WTC11 (cell line): ENCODE measurements around the gene CIP2A. TPM values are rescaled to one million over a fixed set of nuclear protein-coding genes. Genes with fewer than 3 reads are reported as not detected.

Experiments
- ATAC-seq: fragments of 200-7000 bp; cut with Tn5 transposase; 2 replicates; pipeline ENCODE4 v1.10.0; 2021; ENCODE audit warnings: mild to moderate bottlenecking, moderate library complexity
- CTCF ChIA-PET: fragments of 300-600 bp; sonication (Branson Sonifier 250); formaldehyde crosslinking; loops from one replicate; lab custom pipeline; 2021; ENCODE audit warnings: antibody characterized with exemption; lab: Charles Lee
- POLR2A ChIA-PET: fragments of 350-600 bp; sonication (Branson Sonifier 250); formaldehyde crosslinking; loops from one replicate; lab custom pipeline; 2021; ENCODE audit warnings: antibody characterized with exemption; lab: Charles Lee
- DNase-seq: peaks from one replicate; pipeline ENCODE4 v3.0.0; 2021; ENCODE audit warnings: low spot score
- H3K27ac Mint-ChIP-seq: 2 replicates; pipeline ENCODE4 v1.8.0; 2021; ENCODE audit warnings: mixed read lengths
- H3K27me3 Mint-ChIP-seq: 2 replicates; pipeline ENCODE4 v1.8.0; 2021; ENCODE audit warnings: low read depth, mild to moderate bottlenecking, moderate library complexity, mixed read lengths
- H3K36me3 Mint-ChIP-seq: 2 replicates; pipeline ENCODE4 v1.8.0; 2021; ENCODE audit warnings: mixed read lengths
- H3K4me1 Mint-ChIP-seq: 2 replicates; pipeline ENCODE4 v1.8.0; 2022; ENCODE audit warnings: mixed read lengths
- H3K4me3 Mint-ChIP-seq: 2 replicates; pipeline ENCODE4 v1.8.0; 2021; ENCODE audit warnings: mild to moderate bottlenecking, moderate library complexity, mixed read lengths
- H3K9me3 Mint-ChIP-seq: 2 replicates; pipeline ENCODE4 v1.8.0; 2021; ENCODE audit warnings: mixed read lengths
- ARID4B ChIP-seq: sonication (generic); formaldehyde crosslinking; IDR thresholded peaks from 2 replicates; pipeline ENCODE4 v1.8.0; 2023; ENCODE audit warnings: missing genetic modification reagents, mild to moderate bottlenecking, borderline replicate concordance
- CBFB ChIP-seq: sonication (generic); formaldehyde crosslinking; IDR thresholded peaks from 2 replicates; pipeline ENCODE4 v1.8.1; 2022; ENCODE audit warnings: mild to moderate bottlenecking, low read depth, missing genetic modification reagents
- CREB1 ChIP-seq: sonication (generic); formaldehyde crosslinking; IDR thresholded peaks from 2 replicates; pipeline ENCODE4 v1.8.0; 2023; ENCODE audit warnings: mild to moderate bottlenecking, missing genetic modification reagents
- CTCF ChIP-seq: fragments of 200-600 bp; IDR thresholded peaks from 2 replicates; pipeline ENCODE4 v1.8.0; 2022; ENCODE audit warnings: antibody characterized with exemption
- E2F1 ChIP-seq: sonication (generic); formaldehyde crosslinking; IDR thresholded peaks from 2 replicates; pipeline ENCODE4 v1.8.0; 2022; ENCODE audit warnings: mild to moderate bottlenecking, missing genetic modification reagents
- E2F4 ChIP-seq: sonication (generic); formaldehyde crosslinking; IDR thresholded peaks from 2 replicates; pipeline ENCODE4 v1.8.1; 2022; ENCODE audit warnings: low read depth, mild to moderate bottlenecking, moderate library complexity, missing genetic modification reagents, borderline replicate concordance
- ELF4 ChIP-seq: sonication (generic); formaldehyde crosslinking; IDR thresholded peaks from 2 replicates; pipeline ENCODE4 v1.8.1; 2022; ENCODE audit warnings: low read depth, mild to moderate bottlenecking, moderate library complexity, missing genetic modification reagents
- EMX1 ChIP-seq: fragments of 250-450 bp; sonication (Bioruptor Pico); IDR thresholded peaks from 2 replicates; pipeline ENCODE4 v1.8.0; 2021; ENCODE audit warnings: mild to moderate bottlenecking
- FOXJ3 ChIP-seq: sonication (generic); formaldehyde crosslinking; IDR thresholded peaks from 2 replicates; pipeline ENCODE4 v1.9.0; 2021; ENCODE audit warnings: missing genetic modification reagents, mild to moderate bottlenecking, borderline replicate concordance
- HMGXB4 ChIP-seq: sonication (generic); formaldehyde crosslinking; IDR thresholded peaks from 2 replicates; pipeline ENCODE4 v1.8.1; 2023; ENCODE audit warnings: mild to moderate bottlenecking, moderate library complexity, missing genetic modification reagents
- IRF1 ChIP-seq: sonication (generic); formaldehyde crosslinking; IDR thresholded peaks from 2 replicates; pipeline ENCODE4 v1.8.0; 2023; ENCODE audit warnings: missing genetic modification reagents
- KAT7 ChIP-seq: sonication (generic); formaldehyde crosslinking; IDR thresholded peaks from 2 replicates; pipeline ENCODE4 v1.8.1; 2023; ENCODE audit warnings: missing genetic modification reagents, mild to moderate bottlenecking, borderline replicate concordance
- MAX ChIP-seq: sonication (generic); formaldehyde crosslinking; IDR thresholded peaks from 2 replicates; pipeline ENCODE4 v1.8.0; 2022; ENCODE audit warnings: mild to moderate bottlenecking, missing genetic modification reagents
- OVOL2 ChIP-seq: fragments of 250-450 bp; sonication (Bioruptor Pico); IDR thresholded peaks from 2 replicates; pipeline ENCODE4 v1.9.0; 2021; ENCODE audit warnings: mild to moderate bottlenecking, borderline replicate concordance
- RORB ChIP-seq: fragments of 250-450 bp; sonication (Bioruptor Pico); IDR thresholded peaks from 2 replicates; pipeline ENCODE4 v1.9.0; 2021; ENCODE audit warnings: mild to moderate bottlenecking
- TP53 ChIP-seq: sonication (generic); formaldehyde crosslinking; IDR thresholded peaks from 2 replicates; pipeline ENCODE4 v1.8.1; 2023; ENCODE audit warnings: mild to moderate bottlenecking, missing genetic modification reagents
- ZMAT4 ChIP-seq: fragments of 250-450 bp; sonication (Bioruptor Pico); IDR thresholded peaks from 2 replicates; pipeline ENCODE4 v1.9.0; 2021; ENCODE audit warnings: mild to moderate bottlenecking
- ZNF416 ChIP-seq: fragments of 250-450 bp; sonication (Bioruptor Pico); IDR thresholded peaks from 2 replicates; pipeline ENCODE4 v1.9.0; 2021; ENCODE audit warnings: mild to moderate bottlenecking, inconsistent platforms
- ZNF512 ChIP-seq: sonication (generic); formaldehyde crosslinking; IDR thresholded peaks from 2 replicates; pipeline ENCODE4 v1.8.1; 2022; ENCODE audit warnings: missing genetic modification reagents, borderline replicate concordance
- ZSCAN18 ChIP-seq: fragments of 250-450 bp; sonication (Bioruptor Pico); IDR thresholded peaks from 2 replicates; pipeline ENCODE4 v2.1.2; 2022; ENCODE audit warnings: mild to moderate bottlenecking, moderate library complexity
- total RNA-seq: library from RNA; stranded (reverse); gene quantifications from 3 replicates; pipeline ENCODE4 v1.2.3, GENCODE V29; 2021

The CIP2A gene
- total RNA-seq, 1 experiment from 2014 or later: 32.8 TPM

- H3K4me3 Mint-ChIP-seq: no peak overlapping the region
- no peak for DNase-seq
- TF ChIP-seq RORB (CRISPR knock-in tag) (no peak), ZNF512 (CRISPR knock-in tag) (no peak), OVOL2 (CRISPR knock-in tag) (no peak), HMGXB4 (CRISPR knock-in tag) (no peak), CBFB (CRISPR knock-in tag) (no peak), ZNF416 (no peak), E2F4 (no peak), IRF1 (CRISPR knock-in tag) (no peak), MAX (CRISPR knock-in tag) (no peak), CREB1 (no peak), KAT7 (no peak)
- TF ChIP-seq, all 79 proteins: peak for 0
- ATAC-seq: no peak
- Mint-ChIP-seq H3K27ac (no peak overlapping the region), H3K4me1 (no peaks in the 10 kb centered on the region), H3K9me3 (peaks cover 10% of the 10 kb centered on the region), H3K36me3 (peaks cover 29% of the 10 kb centered on the region), H3K27me3 (no peaks in the 10 kb centered on the region)
- POLR2A ChIA-PET: interaction anchor here (0.6 to 1.0 kb wide), 2 partner anchors 53 to 69 kb away, joined by 3 read pairs; no protein-coding TSS in a partner anchor
- CTCF ChIA-PET: no interaction called here
These were observed 42.5 kb downstream of the CIP2A start for GRCh38 chr3:108546692-108547091.

- ChIA-PET CTCF (no interaction called here), POLR2A (interaction anchor here (0.6 to 1.0 kb wide), 2 partner anchors 52 to 68 kb away, joined by 3 read pairs; no protein-coding TSS in a partner anchor)
- no peaks in the 10 kb centered on the region for H3K27me3 Mint-ChIP-seq
- H3K27ac Mint-ChIP-seq: no peak overlapping the region
- H3K4me3 Mint-ChIP-seq: no peak overlapping the region
- H3K4me1 Mint-ChIP-seq: no peaks in the 10 kb centered on the region
- peaks cover 26% of the 10 kb centered on the region for H3K36me3 Mint-ChIP-seq
- DNase-seq (no peak), ATAC-seq (no peak)
- peaks cover 10% of the 10 kb centered on the region for H3K9me3 Mint-ChIP-seq
- TF ChIP-seq RORB (CRISPR knock-in tag) (no peak), CTCF (no peak), FOXJ3 (CRISPR knock-in tag) (no peak), ZMAT4 (no peak), TP53 (CRISPR knock-in tag) (no peak), ZSCAN18 (no peak), EMX1 (no peak), ELF4 (CRISPR knock-in tag) (no peak), MAX (CRISPR knock-in tag) (no peak), ARID4B (CRISPR knock-in tag) (no peak), E2F1 (CRISPR knock-in tag) (no peak)
These were observed 43.0 kb downstream of the CIP2A start for GRCh38 chr3:108546247-108546646.
